ENCODE measurements around the gene SLX4. TPM values are rescaled to one million over a fixed set of nuclear protein-coding genes. Genes with fewer than 3 reads are reported as not detected.

Gene SLX4
- total RNA-seq, 2 donors from 2014 or later: 3.5 to 6.3 TPM

DNA sequence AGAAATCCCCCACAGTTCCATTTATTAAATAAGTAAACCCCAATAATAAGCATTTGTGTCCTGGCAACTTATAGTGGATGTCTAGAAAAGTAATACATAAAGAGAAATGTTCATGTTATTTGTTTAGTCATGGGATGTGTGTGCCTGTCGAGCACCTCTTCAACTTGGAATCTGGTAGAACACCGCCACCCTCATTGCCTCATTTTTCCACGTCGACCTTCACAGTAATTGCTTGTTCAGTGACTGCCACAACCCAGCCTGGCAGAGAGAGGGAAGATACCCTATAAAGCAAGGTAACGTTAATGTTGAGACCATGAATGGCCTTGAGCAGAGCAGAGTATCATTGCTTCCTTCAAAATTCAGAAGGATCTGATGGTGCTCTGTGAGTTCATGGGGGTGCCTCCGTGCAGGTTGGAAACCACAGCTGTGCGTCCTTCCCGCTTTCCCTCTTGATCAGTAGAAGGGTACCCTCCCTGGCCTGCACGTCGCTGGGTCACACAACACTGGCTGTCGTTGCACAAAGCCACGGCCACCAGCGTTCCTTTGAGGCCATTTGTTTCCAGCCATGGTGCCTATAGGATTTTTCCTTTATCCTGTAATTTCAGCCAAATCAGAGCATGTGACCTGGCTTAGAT, 39.3 kb upstream of the SLX4 start:
- intact Hi-C loops (cut with DNase I): no loop called here
- Histone ChIP-seq H3K4me3 (no peak overlapping the region), H3K27me3 (no peaks in the 10 kb centered on the region), H3K36me3 (no peaks in the 10 kb centered on the region), H3K4me1 (no peaks in the 10 kb centered on the region), H3K9me3 (no peaks in the 10 kb centered on the region), H3K9ac (ENCODE audit: low read depth in 2 of 2, low read length in 2 of 2) (no peak overlapping the region), H3K27ac (no peak overlapping the region)
- DNase-seq: peak; percentile 17
- TF ChIP-seq, protein P1, sequence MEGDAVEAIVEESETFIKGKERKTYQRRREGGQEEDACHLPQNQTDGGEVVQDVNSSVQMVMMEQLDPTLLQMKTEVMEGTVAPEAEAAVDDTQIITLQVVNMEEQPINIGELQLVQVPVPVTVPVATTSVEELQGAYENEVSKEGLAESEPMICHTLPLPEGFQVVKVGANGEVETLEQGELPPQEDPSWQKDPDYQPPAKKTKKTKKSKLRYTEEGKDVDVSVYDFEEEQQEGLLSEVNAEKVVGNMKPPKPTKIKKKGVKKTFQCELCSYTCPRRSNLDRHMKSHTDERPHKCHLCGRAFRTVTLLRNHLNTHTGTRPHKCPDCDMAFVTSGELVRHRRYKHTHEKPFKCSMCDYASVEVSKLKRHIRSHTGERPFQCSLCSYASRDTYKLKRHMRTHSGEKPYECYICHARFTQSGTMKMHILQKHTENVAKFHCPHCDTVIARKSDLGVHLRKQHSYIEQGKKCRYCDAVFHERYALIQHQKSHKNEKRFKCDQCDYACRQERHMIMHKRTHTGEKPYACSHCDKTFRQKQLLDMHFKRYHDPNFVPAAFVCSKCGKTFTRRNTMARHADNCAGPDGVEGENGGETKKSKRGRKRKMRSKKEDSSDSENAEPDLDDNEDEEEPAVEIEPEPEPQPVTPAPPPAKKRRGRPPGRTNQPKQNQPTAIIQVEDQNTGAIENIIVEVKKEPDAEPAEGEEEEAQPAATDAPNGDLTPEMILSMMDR (IDR thresholded peaks at IDR 0.05): no peak

GRCh38 chr16:3646348-3646920, 35.0 kb upstream of the SLX4 start:
- intact Hi-C loops (cut with DNase I): no loop called here
- Histone ChIP-seq H3K4me1 (no peaks in the 10 kb centered on the region), H3K4me3 (no peak overlapping the region), H3K27me3 (no peaks in the 10 kb centered on the region), H3K27ac (peak overlapping the region; percentile 73), H3K9me3 (no peaks in the 10 kb centered on the region), H3K9ac (ENCODE audit: low read depth in 2 of 2, low read length in 2 of 2) (peak overlapping the region in 1 of 2 donors; percentile 0), H3K36me3 (no peaks in the 10 kb centered on the region)
- peak; percentile 93 for DNase-seq
- TF ChIP-seq, protein P1 (IDR thresholded peaks at IDR 0.05): no peak

DNA sequence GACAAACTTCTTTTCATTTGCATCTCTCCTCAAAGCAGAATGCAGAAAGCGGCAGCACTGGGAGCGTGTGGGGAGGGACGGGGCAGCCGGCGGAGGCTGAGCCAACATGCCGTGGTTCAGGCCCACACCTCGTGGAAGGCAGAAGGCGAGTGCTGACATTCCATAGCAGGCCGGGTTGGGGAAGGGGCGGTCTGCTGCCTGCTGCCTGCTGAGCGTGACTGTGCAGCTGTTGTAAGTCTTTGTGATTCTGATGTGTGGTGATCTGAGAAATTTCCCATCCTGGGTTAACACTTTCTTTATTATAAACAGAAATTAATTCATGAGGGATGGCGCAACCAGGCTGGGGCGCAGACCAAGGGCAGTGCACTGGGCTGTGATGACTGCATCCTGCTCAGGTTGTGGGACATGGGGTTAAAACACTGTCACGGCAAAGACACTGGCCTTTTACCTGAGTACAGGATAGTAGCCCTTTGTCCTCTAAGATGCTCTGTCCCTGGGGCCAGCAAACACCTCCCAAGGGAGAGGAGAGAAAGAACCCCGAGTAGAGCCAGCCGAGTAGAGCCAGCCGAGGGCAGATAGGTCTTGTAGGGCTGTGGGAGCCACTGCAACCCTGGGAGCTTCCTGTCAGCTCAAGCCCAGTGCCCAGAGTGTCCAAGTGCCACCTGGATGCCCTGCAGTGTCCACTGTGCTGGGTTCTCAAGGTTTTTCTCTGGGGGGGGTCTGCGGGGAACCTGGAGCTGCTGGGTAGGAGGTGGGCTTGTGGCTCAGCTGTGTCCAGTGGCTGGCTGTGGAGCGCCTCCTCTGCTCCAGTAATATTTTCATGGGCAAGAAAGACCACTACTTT, 34.3 kb upstream of the SLX4 start:
- H3K36me3 ChIP-seq: no peaks in the 10 kb centered on the region
- intact Hi-C loops (cut with DNase I): no loop called here
- H3K4me3 ChIP-seq: no peak overlapping the region
- no peaks in the 10 kb centered on the region for H3K9me3 ChIP-seq
- TF ChIP-seq, protein P1 (IDR thresholded peaks at IDR 0.05): no peak
- H3K27ac ChIP-seq: peak overlapping the region; percentile 73
- H3K9ac ChIP-seq (ENCODE audit: low read depth in 2 of 2, low read length in 2 of 2): peak overlapping the region in 1 of 2 donors; percentile 38
- H3K4me1 ChIP-seq: no peaks in the 10 kb centered on the region
- no peaks in the 10 kb centered on the region for H3K27me3 ChIP-seq
- no peak for DNase-seq

DNA sequence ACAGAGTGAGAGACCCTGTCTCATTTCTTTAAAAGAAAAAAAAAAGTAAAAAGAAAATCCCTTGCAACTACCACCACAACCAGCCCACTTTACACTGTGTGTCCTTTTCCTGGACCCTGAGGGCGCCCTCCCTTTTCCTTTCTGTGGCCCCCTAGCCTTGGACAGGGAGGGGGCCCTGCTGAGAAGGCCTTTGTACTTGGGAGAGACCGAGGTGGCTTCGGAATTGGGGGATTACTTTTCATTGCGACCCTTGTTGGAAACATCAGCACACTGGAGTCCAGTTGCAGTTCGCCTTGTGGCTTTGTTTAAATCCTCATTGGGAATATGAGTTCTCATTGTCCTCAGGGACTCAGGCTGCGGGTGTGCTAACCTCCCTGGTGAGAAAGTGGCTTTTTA, 33.7 kb upstream of the SLX4 start:
- DNase-seq: no peak
- no peak overlapping the region for H3K9ac ChIP-seq (ENCODE audit: low read depth in 2 of 2, low read length in 2 of 2)
- no peaks in the 10 kb centered on the region for H3K4me1 ChIP-seq
- H3K36me3 ChIP-seq: no peaks in the 10 kb centered on the region
- H3K27ac ChIP-seq: no peak overlapping the region
- H3K27me3 ChIP-seq: no peaks in the 10 kb centered on the region
- no peak overlapping the region for H3K4me3 ChIP-seq
- intact Hi-C loops (cut with DNase I): no loop called here
- TF ChIP-seq, protein P1 (IDR thresholded peaks at IDR 0.05): no peak
- no peaks in the 10 kb centered on the region for H3K9me3 ChIP-seq

DNA sequence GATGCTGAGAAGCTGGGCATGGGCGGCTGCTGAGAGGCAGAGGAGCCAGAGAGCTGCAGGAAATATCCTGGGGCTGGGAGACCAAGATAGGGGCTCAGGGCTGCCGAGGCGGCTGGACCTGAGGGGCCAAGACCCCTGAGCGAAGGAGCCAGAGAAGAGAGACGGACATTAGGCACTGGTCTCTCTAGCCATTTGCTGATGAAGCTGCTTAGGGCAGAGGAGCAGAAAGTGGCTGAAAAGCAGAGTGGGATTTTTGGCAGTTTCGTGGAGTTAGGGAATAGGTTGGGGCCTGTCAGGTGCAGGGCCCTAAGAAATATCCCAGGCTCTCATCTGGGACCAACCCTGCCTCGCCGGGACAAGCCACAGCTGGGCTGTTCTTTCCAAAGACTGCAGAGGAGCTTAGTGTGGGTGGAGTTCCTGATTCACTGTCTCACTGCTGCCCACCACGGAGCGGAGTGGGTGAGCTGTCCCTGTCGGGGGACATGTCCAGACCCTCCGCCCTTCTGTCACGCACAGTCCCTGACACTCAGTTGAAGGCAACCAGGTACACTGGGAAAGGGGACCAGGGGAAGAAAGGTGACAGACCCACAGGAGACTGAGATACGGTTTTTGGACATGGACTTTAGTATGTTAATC, 31.8 kb upstream of the SLX4 start:
- Histone ChIP-seq H3K27ac (no peak overlapping the region), H3K9ac (ENCODE audit: low read depth in 2 of 2, low read length in 2 of 2) (no peak overlapping the region), H3K27me3 (no peaks in the 10 kb centered on the region), H3K4me3 (no peak overlapping the region), H3K9me3 (no peaks in the 10 kb centered on the region), H3K36me3 (no peaks in the 10 kb centered on the region), H3K4me1 (no peaks in the 10 kb centered on the region)
- TF ChIP-seq, protein P1 (IDR thresholded peaks at IDR 0.05): no peak
- intact Hi-C loops (cut with DNase I): no loop called here
- no peak for DNase-seq
